ENCODE measurements around the gene RNF144B.

RNF144B gene

GRCh38 chr6:18481870-18482269, 94.7 kb downstream of the RNF144B start:
- no peak for DNase-seq (ENCODE audit: low read depth in 1 of 2, low spot score in 1 of 2)

DNA sequence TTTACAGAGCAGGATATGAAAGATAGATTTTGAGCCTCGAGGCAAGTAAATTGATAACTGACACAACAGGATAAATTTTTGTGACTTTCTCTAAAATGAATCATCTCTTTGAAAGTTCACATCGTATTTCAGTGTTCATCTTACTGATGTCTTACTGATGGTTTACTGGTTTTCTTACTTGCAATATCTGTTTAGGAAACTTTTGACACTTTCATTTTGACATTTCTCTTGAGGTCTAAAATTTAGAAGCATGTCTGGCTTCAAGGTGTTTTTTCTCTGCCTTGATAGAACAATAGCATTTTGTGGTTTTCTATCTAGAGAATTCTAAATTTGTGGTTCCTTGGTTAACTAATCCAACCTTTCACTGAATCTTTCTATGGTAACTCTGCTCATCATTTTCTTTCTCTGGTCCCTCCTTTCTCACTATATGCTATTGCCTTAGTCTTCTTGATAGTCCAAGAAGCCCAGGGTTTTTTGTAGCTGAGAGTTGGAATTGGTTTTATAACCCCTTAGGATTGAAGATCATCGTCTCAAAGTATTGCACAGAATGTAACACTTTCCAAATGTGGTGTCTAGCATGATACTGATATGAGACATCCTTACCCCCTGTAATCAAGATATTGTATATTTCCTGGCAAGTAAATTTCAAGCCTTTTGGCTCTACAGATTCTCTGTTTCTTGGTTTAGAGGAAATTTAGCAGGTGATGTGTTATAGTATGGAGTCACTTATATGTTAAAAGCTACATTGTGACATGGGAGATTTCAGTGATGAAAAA, 98.7 kb downstream of the RNF144B start:
- DNase-seq (ENCODE audit: low read depth in 1 of 2, low spot score in 1 of 2), result no peak

DNA sequence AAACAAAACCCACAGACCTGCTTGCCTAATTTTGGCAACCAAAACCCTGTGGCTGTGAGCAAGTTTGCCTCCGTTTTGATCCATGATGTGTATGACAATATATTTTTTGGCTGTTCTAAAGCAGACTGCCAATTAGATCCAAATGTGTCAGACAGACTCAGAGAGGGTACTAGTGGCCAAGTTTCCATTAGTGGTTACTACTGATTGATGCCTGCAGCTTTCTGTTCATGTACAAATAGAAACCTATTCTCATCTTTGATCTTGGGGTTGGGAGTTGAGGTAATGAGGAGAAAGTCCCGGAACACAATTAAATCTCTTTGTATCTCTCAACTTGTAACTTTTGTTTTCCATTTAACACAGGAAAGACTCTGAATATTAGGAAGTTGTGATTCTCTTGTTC, 100.9 kb downstream of the RNF144B start:
- DNase-seq (ENCODE audit: low read depth in 1 of 2, low spot score in 1 of 2), result no peak

DNA sequence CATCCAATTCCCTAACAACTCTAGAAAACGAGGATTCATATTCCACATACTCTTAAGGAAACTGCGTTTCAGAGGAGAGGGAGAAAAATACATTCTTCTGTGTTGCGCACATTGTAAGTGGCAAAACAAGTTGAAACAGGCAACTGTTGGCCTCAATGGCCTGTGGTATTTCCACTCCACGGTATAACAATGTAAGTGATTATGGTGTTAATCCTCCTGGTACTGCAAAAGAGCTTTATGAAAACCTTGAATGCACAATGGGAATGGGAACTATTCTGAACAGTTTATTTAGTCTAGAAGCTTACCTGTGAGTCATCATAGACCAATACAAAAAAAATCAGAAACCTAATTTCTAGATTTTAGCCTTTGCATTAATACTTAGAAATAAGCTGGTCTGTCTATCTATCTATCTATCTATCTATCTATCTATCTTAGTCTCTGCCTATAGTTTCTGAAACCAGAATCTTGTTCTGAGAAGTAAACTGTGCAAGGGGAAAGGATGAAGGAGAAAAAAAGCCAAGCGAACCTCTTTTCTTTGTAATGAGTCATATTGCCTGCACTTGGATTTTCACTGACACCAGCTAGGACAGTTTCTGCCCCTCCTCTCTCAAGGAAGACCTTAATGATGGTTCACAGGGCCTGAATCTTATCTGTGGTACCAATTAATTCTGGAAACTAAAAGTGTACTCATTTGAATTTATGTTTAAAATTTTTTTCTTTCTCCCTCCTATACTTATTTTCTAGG, 101.5 kb downstream of the RNF144B start:
- no peak for DNase-seq (ENCODE audit: low read depth in 1 of 2, low spot score in 1 of 2)

- no peak for DNase-seq (ENCODE audit: low read depth in 1 of 2, low spot score in 1 of 2)
Observed at GRCh38 chr6:18489335-18489734, 102.2 kb downstream of the RNF144B start.

GRCh38 chr6:18491308-18492045, 104.3 kb downstream of the RNF144B start:
- no peak for DNase-seq (ENCODE audit: low read depth in 1 of 2, low spot score in 1 of 2)

- DNase-seq (ENCODE audit: low read depth in 1 of 2, low spot score in 1 of 2), result no peak
Observed at GRCh38 chr6:18492972-18493371, 105.8 kb downstream of the RNF144B start.

GRCh38 chr6:18493382-18493891, 106.3 kb downstream of the RNF144B start:
- no peak for DNase-seq (ENCODE audit: low read depth in 1 of 2, low spot score in 1 of 2)

DNA sequence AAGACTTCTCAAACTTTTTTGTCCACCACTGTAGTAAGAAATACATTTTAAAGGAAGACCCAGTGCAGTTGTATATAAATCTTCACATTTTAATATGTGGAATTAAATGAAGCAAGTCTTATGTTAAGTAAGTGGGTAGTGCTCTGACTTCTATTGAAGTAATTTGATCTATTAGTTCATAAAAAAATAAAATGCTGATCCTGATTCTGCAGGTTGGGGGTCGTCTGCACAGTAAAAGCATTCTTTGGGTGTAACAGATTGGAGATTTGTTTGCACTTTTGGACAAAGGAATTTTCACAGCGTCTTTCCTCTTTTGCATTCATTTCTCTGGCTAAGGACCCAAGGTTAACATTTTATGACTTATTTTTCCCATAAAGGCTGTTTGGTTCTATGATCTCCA, 106.8 kb downstream of the RNF144B start:
- DNase-seq (ENCODE audit: low read depth in 1 of 2, low spot score in 1 of 2), result no peak

DNA sequence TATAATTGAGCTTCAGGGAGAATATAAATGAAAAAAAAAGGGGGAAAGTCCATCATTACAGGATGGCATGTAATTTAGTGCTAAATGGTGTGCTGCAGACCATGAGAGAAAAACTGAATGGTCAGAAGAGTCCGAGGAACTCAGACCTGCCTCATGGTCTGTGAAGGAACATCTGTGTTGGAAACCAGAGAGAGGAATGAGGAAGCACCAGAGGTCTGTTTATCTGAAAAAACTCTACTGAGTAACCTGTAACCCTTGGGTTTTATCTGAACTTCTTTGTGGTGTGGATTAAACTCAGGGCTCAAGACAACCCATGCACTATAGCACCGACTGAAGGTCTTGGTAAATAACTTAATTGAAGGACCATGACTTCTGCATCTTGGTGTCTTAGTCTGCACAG, 108.1 kb downstream of the RNF144B start:
- no peak for DNase-seq (ENCODE audit: low read depth in 1 of 2, low spot score in 1 of 2)

GRCh38 chr6:18496462-18496861, 109.3 kb downstream of the RNF144B start:
- no peak for DNase-seq (ENCODE audit: low read depth in 1 of 2, low spot score in 1 of 2)

- no peak for DNase-seq (ENCODE audit: low read depth in 1 of 2, low spot score in 1 of 2)
Observed at GRCh38 chr6:18497006-18497405, 109.9 kb downstream of the RNF144B start.

GRCh38 chr6:18498408-18498807, 111.3 kb downstream of the RNF144B start:
- no peak for DNase-seq (ENCODE audit: low read depth in 1 of 2, low spot score in 1 of 2)

DNA sequence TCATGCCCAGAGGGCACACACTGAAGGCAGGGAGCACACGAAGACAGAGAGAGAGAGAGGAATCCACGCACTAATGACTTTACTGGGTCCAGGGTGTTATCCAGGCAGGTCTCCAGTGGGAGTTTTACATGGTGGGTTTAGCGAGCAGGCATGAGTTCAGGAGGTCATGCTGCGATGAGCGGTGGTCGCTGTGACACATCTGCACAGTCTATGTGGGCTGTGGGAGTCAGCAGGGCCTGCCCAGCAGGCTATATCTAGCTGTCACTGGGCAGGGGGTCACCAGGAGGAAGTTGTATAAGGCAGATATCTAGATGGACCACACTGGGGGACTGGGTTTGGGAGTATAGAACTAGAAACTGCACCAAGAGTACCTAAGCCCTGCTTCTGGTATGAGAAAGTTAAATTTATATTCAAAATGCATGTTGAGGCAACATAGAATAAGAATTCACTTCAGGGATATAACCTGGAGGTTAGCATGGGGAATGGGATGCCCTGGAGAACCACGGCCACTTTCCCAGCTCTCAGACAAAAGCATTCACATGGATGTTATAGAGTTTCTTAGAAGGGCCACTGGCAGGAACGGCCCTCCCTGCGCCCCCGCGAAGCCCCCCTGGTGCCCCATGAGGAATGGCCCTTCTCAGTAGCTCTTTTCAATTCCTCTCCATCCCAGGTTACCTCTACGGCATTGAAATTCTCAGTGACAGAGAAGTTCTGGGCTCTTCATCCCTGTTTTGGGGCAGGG, 113.9 kb downstream of the RNF144B start:
- DNase-seq (ENCODE audit: low read depth in 1 of 2, low spot score in 1 of 2), result no peak

DNA sequence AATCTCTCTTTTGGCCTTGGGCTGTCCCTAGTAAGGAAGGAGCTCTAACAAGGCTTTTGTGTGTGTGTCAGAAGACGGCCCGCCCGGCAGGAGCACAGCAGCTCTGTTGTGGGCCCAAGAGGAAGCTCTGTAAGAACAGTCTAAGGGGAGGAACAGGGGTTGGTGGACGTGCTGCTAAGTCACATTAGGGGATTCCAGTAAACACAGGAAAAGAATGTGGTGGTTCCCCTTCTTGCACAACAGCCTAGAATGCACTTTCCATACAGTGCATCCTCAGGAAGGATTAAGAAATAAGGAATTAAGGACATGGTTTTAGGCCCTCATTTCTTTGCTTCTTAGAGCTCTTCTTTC, 114.5 kb downstream of the RNF144B start:
- DNase-seq (ENCODE audit: low read depth in 1 of 2, low spot score in 1 of 2), result no peak

DNA sequence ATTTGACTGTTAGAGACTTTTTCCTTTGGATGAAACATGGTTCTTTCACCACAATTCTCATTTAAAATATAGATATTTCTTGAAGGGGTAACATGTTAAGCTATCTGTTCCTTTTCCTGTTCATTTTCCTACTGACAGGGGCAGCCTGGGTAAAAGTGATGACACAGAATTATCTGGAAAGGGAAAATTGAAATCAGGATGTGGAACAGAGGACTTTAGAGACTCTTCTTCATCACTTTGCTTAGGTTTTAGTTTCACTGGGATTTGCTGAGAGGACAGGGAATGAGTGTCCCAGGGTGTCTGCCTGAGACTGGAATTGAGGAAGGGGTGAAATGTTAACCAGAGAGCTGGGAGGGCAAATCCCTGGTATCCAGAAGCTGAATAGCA, 116.0 kb downstream of the RNF144B start:
- no peak for DNase-seq (ENCODE audit: low read depth in 1 of 2, low spot score in 1 of 2)

DNA sequence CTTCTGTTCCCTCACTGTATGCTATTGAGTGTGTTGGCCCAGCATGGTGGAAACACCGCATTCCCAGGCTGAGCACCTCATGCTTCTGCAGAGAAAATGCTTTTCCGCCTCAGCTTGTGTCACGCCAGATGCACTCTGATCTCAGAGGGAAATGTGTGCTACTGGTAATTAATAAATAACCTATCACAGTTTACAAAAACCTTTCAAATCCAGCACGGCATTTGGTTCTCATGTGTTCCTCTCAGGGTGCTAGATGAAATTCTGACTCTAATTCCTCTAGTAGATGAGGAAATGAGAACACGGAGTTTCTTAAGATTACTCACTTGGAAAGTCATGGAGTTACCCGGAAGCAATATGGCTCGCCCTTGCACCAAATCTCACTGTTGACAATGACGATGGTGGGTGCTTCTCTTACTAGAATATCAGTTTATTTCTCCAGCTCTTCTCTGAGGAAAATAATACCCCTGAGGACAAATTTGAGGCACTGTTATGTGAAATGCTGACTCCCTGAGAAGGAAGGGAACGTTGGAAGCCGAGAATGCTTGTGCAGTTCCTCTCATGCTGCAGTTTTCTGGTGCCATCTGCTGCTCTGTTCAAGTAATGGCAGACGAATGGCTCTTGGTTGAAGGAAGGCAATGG, 116.6 kb downstream of the RNF144B start:
- DNase-seq (ENCODE audit: low read depth in 1 of 2, low spot score in 1 of 2), result peak in 1 of 2 donors; percentile 21

- no peak for DNase-seq (ENCODE audit: low read depth in 1 of 2, low spot score in 1 of 2)
Observed at GRCh38 chr6:18504232-18504596, 117.1 kb downstream of the RNF144B start.

DNA sequence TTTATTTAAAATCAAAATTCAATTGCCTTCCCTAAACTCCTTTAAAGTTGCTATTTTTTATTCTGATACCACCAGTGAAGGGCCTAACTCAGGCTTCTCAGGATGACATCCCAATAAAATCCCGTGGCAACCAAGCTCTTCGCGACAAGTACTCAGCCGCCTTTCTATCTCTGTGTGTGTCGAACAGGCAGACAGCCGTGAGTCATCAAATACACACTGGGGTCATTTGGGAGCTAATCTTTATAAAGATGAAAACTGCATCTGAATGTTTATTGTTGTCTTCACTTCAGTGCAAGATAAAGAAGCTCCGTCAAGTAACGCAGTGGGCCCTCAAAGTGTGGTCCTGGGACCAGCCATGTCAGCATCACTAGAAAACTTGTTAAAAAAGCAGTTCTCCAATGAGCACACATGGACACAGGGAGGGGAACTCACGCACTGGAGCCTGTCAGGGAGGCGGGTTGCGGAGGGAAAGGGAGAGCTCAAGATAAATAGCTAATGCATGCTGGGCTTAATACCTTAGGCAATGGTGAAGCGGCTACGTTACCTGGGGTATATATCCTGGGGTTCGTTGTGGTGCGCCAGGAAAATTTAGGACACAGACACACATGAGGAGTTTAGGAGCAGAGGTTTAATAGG, 119.3 kb downstream of the RNF144B start:
- no peak for DNase-seq (ENCODE audit: low read depth in 1 of 2, low spot score in 1 of 2)

DNA sequence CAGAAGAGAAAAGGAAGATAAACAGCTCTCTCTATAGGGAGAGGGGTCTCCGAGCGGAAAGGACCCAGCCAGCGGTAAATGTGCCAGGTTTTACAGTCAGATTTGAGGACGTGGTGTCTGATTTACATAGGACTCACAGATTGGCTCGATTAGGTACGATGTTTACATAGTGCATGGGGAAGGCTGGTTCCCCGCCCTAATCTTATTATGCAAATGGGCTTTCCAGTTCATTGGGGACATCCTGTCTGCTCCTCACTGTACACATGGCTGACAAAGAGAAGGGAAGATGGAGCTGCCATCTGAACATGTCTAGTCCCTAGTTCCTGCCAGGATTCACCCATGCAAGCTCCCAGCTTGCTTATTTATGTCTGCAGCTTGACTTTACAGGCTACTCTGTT, 119.9 kb downstream of the RNF144B start:
- DNase-seq (ENCODE audit: low read depth in 1 of 2, low spot score in 1 of 2), result no peak

Data from activated CD4-positive, alpha-beta T cell treated with anti-CD3 and anti-CD28 coated beads, Interleukin-2, amount 50 U/mL, for 24 hours (primary cell).